IMR-90 (cell line): ENCODE data around the gene GRK5. TPM values are rescaled to one million over a fixed set of nuclear protein-coding genes. Genes with fewer than 3 reads are reported as not detected.
A peak's percentile ranks its signal among the peaks of the same experiment; 100 is the strongest.

Source experiments
- ATAC-seq: fragments of 200-7000 bp; cut with Tn5 transposase; 2 replicates; pipeline ENCODE4 v1.9.1; 2020; ENCODE audit warnings: low read depth, mild to moderate bottlenecking, moderate library complexity
- BruUV-seq: library from RNA; stranded (reverse); fragments of 400-500 nt; replicated peaks from 2 replicates; lab custom pipeline; 2021; lab: Mats Ljungman, UMichigan
- CTCF ChIA-PET: fragments of 300-600 bp; formaldehyde crosslinking; extraction: SDS; loops from one replicate; lab custom pipeline; 2021; ENCODE audit warnings: antibody characterized with exemption; lab: Yijun Ruan, JAX
- POLR2A ChIA-PET: fragments of 300-600 bp; sonication (Branson Sonifier 250); formaldehyde crosslinking; loops from one replicate; lab custom pipeline; 2022; ENCODE audit warnings: antibody characterized with exemption; ENCODE audit not compliant: unreplicated experiment; lab: Charles Lee
- DNase-seq: peaks from one replicate; pipeline ENCODE4 v3.0.0; 2013
- H2AFZ ChIP-seq: replicated peaks from 2 replicates; pipeline ENCODE3; 2013; ENCODE audit warnings: low read length, mild to moderate bottlenecking; ENCODE audit not compliant: poor library complexity
- H2AK5ac ChIP-seq: 2 replicates; pipeline ENCODE4 v1.6.1; 2013; ENCODE audit warnings: low read depth, low read length, inconsistent platforms
- H2AK9ac ChIP-seq: replicated peaks from 2 replicates; pipeline ENCODE3; 2013; ENCODE audit warnings: mild to moderate bottlenecking, low read depth, low read length, moderate library complexity; ENCODE audit not compliant: poor library complexity
- H2BK120ac ChIP-seq: 2 replicates; pipeline ENCODE4 v1.6.1; 2013; ENCODE audit warnings: low read depth, low read length, inconsistent platforms
- H2BK15ac ChIP-seq: 3 replicates; pipeline ENCODE4 v1.6.1; 2013; ENCODE audit warnings: low read depth, low read length, inconsistent platforms
- H2BK20ac ChIP-seq: 2 replicates; pipeline ENCODE4 v1.6.1; 2013; ENCODE audit warnings: low read depth, mild to moderate bottlenecking, inconsistent platforms, low read length, moderate library complexity
- H2BK5ac ChIP-seq: 2 replicates; pipeline ENCODE4 v1.6.1; 2013; ENCODE audit warnings: mild to moderate bottlenecking, low read depth, low read length, inconsistent platforms; ENCODE audit not compliant: poor library complexity, severe bottlenecking
- H3K14ac ChIP-seq: replicated peaks from 2 replicates; pipeline ENCODE4 v1.6.1; 2013; ENCODE audit warnings: low read depth, low read length, inconsistent platforms
- H3K18ac ChIP-seq: 2 replicates; pipeline ENCODE4 v1.6.1; 2013; ENCODE audit warnings: low read depth, low read length, control low read depth
- H3K23ac ChIP-seq: 2 replicates; pipeline ENCODE4 v1.6.1; 2013; ENCODE audit warnings: low read depth, low read length, inconsistent platforms
- H3K27ac ChIP-seq: 2 replicates; pipeline ENCODE4 v1.5.1; 2013; ENCODE audit warnings: mild to moderate bottlenecking, control low read depth, low read length; ENCODE audit not compliant: insufficient read depth
- H3K27me3 ChIP-seq: 2 replicates; pipeline ENCODE4 v1.6.1; 2013; ENCODE audit warnings: low read length; ENCODE audit not compliant: control insufficient read depth, insufficient read depth
- H3K36me3 ChIP-seq: 2 replicates; pipeline ENCODE4 v1.6.1; 2013; ENCODE audit warnings: low read length, mixed read lengths; ENCODE audit not compliant: control insufficient read depth, insufficient read depth
- H3K4ac ChIP-seq: 2 replicates; pipeline ENCODE4 v1.6.1; 2013; ENCODE audit warnings: low read depth, low read length, inconsistent platforms
- H3K4me1 ChIP-seq: 2 replicates; pipeline ENCODE4 v1.6.1; 2013; ENCODE audit warnings: low read length, mixed read lengths; ENCODE audit not compliant: control insufficient read depth, insufficient read depth
- H3K4me2 ChIP-seq: 2 replicates; pipeline ENCODE4 v1.6.1; 2013; ENCODE audit warnings: low read depth, mild to moderate bottlenecking, control low read depth, low read length, moderate library complexity
- H3K4me3 ChIP-seq: 2 replicates; pipeline ENCODE4 v1.5.1; 2013; ENCODE audit warnings: low read depth, mild to moderate bottlenecking, control low read depth, low read length, moderate library complexity; ENCODE audit not compliant: insufficient read depth
- H3K56ac ChIP-seq: 2 replicates; pipeline ENCODE4 v1.6.1; 2013; ENCODE audit warnings: low read length, inconsistent platforms; ENCODE audit not compliant: insufficient read depth; ENCODE audit errors: extremely low read depth
- H3K79me1 ChIP-seq, 2 experiments: 2 replicates each; pipeline ENCODE4 v1.6.1; 2013; ENCODE audit warnings: low read length in 2 of 2, inconsistent platforms in 1 of 2, low read depth in 1 of 2
- H3K9ac ChIP-seq: 2 replicates; pipeline ENCODE4 v1.6.1; 2013; ENCODE audit warnings: low read depth, low read length, control low read depth
- H3K9me1 ChIP-seq: 2 replicates; pipeline ENCODE4 v1.6.1; 2013; ENCODE audit warnings: low read length, inconsistent platforms; ENCODE audit not compliant: insufficient read depth
- H3K9me3 ChIP-seq: 2 replicates; pipeline ENCODE4 v1.6.1; 2013; ENCODE audit warnings: low read length; ENCODE audit not compliant: control insufficient read depth, insufficient read depth
- H4K20me1 ChIP-seq: 2 replicates; pipeline ENCODE4 v1.6.1; 2013; ENCODE audit warnings: low read length, inconsistent platforms; ENCODE audit not compliant: insufficient read depth
- H4K5ac ChIP-seq: 2 replicates; pipeline ENCODE4 v1.6.1; 2013; ENCODE audit warnings: mild to moderate bottlenecking, low read depth, low read length, control low read depth
- H4K8ac ChIP-seq, 2 experiments: 2 replicates each; pipeline ENCODE4 v1.6.1; 2013; ENCODE audit warnings: low read depth in 2 of 2, low read length in 2 of 2, control low read depth in 1 of 2, inconsistent platforms in 1 of 2
- H4K91ac ChIP-seq: 2 replicates; pipeline ENCODE4 v1.6.1; 2013; ENCODE audit warnings: low read depth, low read length, inconsistent platforms; ENCODE audit not compliant: insufficient read depth
- CTCF ChIP-seq: conservative IDR thresholded peaks from 2 replicates; pipeline ENCODE4 v1.5.1; 2012; ENCODE audit warnings: mild to moderate bottlenecking, low read depth, low read length, improper control_type of control experiment
- NFE2L2 ChIP-seq: fragments of 150-350 bp; IDR thresholded peaks from 2 replicates; pipeline ENCODE4 v1.6.1; 2016; ENCODE audit warnings: low read depth, mild to moderate bottlenecking, low read length
- POLR2A ChIP-seq: IDR thresholded peaks from 2 replicates; pipeline ENCODE4 v1.6.1; 2012; ENCODE audit warnings: mild to moderate bottlenecking, low read depth, low read length
- RCOR1 ChIP-seq: IDR thresholded peaks from 2 replicates; pipeline ENCODE4 v1.6.1; 2012; ENCODE audit warnings: mild to moderate bottlenecking, low read length, improper control_type of control experiment; ENCODE audit not compliant: insufficient replicate concordance
- RFX5 ChIP-seq: IDR thresholded peaks from 2 replicates; pipeline ENCODE4 v1.8.0; 2012; ENCODE audit warnings: low read depth, mild to moderate bottlenecking, low read length, moderate library complexity
- SMC3 ChIP-seq: fragments of 150-350 bp; IDR thresholded peaks from 2 replicates; pipeline ENCODE4 v1.6.1; 2016; ENCODE audit warnings: low read depth, mild to moderate bottlenecking, antibody characterized with exemption, low read length, moderate library complexity
- WGBS, 2 experiments: methylation state at CpG; one replicate each; pipeline versions ENCODE4 v1.1.5 to v1.1.7; 2013; ENCODE audit warnings: missing lambda C conversion rate in 2 of 2; ENCODE audit not compliant: insufficient read length in 1 of 2; ENCODE audit errors: extremely low coverage in 2 of 2; 5-methylcytosine and 5-hydroxymethylcytosine counted together
- dilution Hi-C: fragments of 300-500 bp; cut with HindIII; formaldehyde crosslinking; loops from one replicate; pipeline ENCODE4 v1.14.3; 2018; ENCODE audit warnings: low sequenced_read_pairs; ENCODE audit not compliant: unreplicated experiment
- in situ Hi-C: fragments of 300-500 bp; cut with MboI; formaldehyde crosslinking; loops from 3 replicates; pipeline ENCODE4 v1.14.3; 2019; ENCODE audit warnings: low sequenced_read_pairs, inconsistent platforms, mixed read lengths
- intact Hi-C: fragments of 100-400 bp; cut with micrococcal nuclease; formaldehyde crosslinking; loops from 2 replicates; pipeline ENCODE4 v1.10.0; 2022
- polyA plus RNA-seq, 3 experiments: library from polyadenylated mRNA; depleted of rRNA; stranded (reverse); fragments of >200 nt; gene quantifications; 2 replicates each; pipeline ENCODE4 v1.2.3, GENCODE V29; 2012; ENCODE audit warnings: low replicate concordance in 1 of 3
- total RNA-seq: library from RNA; depleted of rRNA; stranded (reverse); fragments of >200 nt; gene quantifications from 2 replicates; pipeline ENCODE4 v1.2.3, GENCODE V29; 2012

The GRK5 gene
- total and polyA plus RNA-seq, 2 of the 4 experiments (the other 2 are of a cell fraction): 12.9 to 16.3 TPM

GRCh38 chr10:119426699-119427098, 219.3 kb downstream of the GRK5 start:
- Histone ChIP-seq H2BK20ac (no peak overlapping the region), H2AFZ (no peak overlapping the region), H3K4me2 (no peak overlapping the region), H2BK15ac (no peak overlapping the region), H3K4me1 (peaks cover 8% of the 10 kb centered on the region), H3K27me3 (no peaks in the 10 kb centered on the region), H3K9me3 (no peaks in the 10 kb centered on the region), H2AK5ac (no peak overlapping the region), H3K9ac (no peak overlapping the region), H3K36me3 (peaks cover 85% of the 10 kb centered on the region), H4K20me1 (peaks cover 48% of the 10 kb centered on the region), H3K27ac (no peak overlapping the region), H4K5ac (no peak overlapping the region), H3K23ac (no peak overlapping the region), H3K4me3 (no peak overlapping the region), H3K14ac (no peak overlapping the region), H2BK5ac (no peak overlapping the region), H2AK9ac (peak overlapping the region; percentile 11), H3K4ac (no peak overlapping the region), H3K56ac (no peak overlapping the region), H3K18ac (no peak overlapping the region), H3K9me1 (peaks cover 28% of the 10 kb centered on the region), H4K91ac (no peak overlapping the region), H3K79me1 (peaks cover 35 to 53% of the 10 kb centered on the region in 2 experiments; a peak in 3 of 4 replicates), H2BK120ac (no peak overlapping the region), H4K8ac (no peak overlapping the region)
- POLR2A ChIA-PET: no interaction called here
- in situ Hi-C loops: no loop called here
- 100% methylated on average over 5 of the region's 5 CpGs; no CpG with 5 or more reads in 1 of the 2 experiments for WGBS, 2 experiments
- CTCF ChIA-PET: no interaction called here
- BruUV-seq: TSS peak; percentile 42
- ATAC-seq: no peak
- dilution Hi-C loops: no loop called here
- DNase-seq: no peak
- intact Hi-C loops: no loop called here
- TF ChIP-seq RFX5 (no peak), RCOR1 (no peak), SMC3 (no peak), POLR2A (no peak), CTCF (no peak), NFE2L2 (no peak)
